Mesothelial cell of epicardium (in vitro differentiated cells): ENCODE data around the gene ARSI. TPM values are rescaled to one million over a fixed set of nuclear protein-coding genes. Genes with fewer than 3 reads are reported as not detected.

Experiments used
- DNase-seq, 2 experiments: peaks; one replicate each; pipeline ENCODE4 v3.0.0; 2021; ENCODE audit warnings: low spot score in 2 of 2; ENCODE audit not compliant: unreplicated experiment in 2 of 2
- H3K27ac Mint-ChIP-seq: 2 replicates; pipeline ENCODE4 v1.8.0; 2021; ENCODE audit warnings: mixed read lengths
- H3K27me3 Mint-ChIP-seq: 2 replicates; pipeline ENCODE4 v1.8.0; 2021; ENCODE audit warnings: low read depth, mixed read lengths
- H3K36me3 Mint-ChIP-seq: 2 replicates; pipeline ENCODE4 v1.8.0; 2021; ENCODE audit warnings: mixed read lengths
- H3K4me1 Mint-ChIP-seq: 2 replicates; pipeline ENCODE4 v1.8.0; 2021; ENCODE audit warnings: mixed read lengths
- H3K4me3 Mint-ChIP-seq: 2 replicates; pipeline ENCODE4 v1.8.0; 2021; ENCODE audit warnings: mild to moderate bottlenecking, moderate library complexity, mixed read lengths
- H3K9me3 Mint-ChIP-seq: 2 replicates; pipeline ENCODE4 v1.8.0; 2021; ENCODE audit warnings: mixed read lengths
- total RNA-seq: library from RNA; stranded (reverse); gene quantifications from 3 replicates; pipeline ENCODE4 v1.2.1, GENCODE V29; 2021
- TF ChIP-seq, protein P1 (sequence below): fragments of 200-600 bp; sonication (generic); IDR thresholded peaks from one replicate; pipeline ENCODE4 v1.5.0; 2021; ENCODE audit warnings: antibody characterized with exemption; ENCODE audit not compliant: unreplicated experiment

The ARSI gene
- total RNA-seq, 1 donor from 2014 or later, result 18.8 TPM

DNA sequence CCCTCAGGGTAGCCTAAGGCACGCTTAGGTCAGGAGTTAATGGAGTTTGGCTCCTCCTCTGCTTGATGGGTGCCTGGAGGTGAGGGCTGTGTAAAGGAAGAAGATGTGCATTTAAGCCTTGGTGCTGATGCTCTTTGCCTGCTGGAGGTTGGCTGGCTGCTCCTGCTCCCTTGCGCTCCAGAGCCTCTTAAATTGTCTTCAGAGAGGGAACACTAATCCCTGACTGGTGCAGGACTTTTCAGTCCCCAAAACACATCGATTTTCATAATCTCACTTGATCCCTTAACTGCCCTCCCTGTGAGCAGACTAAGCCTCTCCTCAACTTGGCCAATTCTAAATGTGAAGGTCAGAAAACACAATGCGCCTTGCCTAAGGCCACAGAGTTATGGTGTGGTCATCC lies 38.6 kb upstream of the ARSI start:
- Mint-ChIP-seq H3K9me3 (no peaks in the 10 kb centered on the region), H3K27ac (no peak overlapping the region), H3K27me3 (no peaks in the 10 kb centered on the region), H3K4me3 (no peak overlapping the region), H3K36me3 (no peaks in the 10 kb centered on the region), H3K4me1 (peaks cover 11% of the 10 kb centered on the region)
- DNase-seq, result no peak
- TF ChIP-seq, protein P1, sequence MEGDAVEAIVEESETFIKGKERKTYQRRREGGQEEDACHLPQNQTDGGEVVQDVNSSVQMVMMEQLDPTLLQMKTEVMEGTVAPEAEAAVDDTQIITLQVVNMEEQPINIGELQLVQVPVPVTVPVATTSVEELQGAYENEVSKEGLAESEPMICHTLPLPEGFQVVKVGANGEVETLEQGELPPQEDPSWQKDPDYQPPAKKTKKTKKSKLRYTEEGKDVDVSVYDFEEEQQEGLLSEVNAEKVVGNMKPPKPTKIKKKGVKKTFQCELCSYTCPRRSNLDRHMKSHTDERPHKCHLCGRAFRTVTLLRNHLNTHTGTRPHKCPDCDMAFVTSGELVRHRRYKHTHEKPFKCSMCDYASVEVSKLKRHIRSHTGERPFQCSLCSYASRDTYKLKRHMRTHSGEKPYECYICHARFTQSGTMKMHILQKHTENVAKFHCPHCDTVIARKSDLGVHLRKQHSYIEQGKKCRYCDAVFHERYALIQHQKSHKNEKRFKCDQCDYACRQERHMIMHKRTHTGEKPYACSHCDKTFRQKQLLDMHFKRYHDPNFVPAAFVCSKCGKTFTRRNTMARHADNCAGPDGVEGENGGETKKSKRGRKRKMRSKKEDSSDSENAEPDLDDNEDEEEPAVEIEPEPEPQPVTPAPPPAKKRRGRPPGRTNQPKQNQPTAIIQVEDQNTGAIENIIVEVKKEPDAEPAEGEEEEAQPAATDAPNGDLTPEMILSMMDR, result no peak

DNA sequence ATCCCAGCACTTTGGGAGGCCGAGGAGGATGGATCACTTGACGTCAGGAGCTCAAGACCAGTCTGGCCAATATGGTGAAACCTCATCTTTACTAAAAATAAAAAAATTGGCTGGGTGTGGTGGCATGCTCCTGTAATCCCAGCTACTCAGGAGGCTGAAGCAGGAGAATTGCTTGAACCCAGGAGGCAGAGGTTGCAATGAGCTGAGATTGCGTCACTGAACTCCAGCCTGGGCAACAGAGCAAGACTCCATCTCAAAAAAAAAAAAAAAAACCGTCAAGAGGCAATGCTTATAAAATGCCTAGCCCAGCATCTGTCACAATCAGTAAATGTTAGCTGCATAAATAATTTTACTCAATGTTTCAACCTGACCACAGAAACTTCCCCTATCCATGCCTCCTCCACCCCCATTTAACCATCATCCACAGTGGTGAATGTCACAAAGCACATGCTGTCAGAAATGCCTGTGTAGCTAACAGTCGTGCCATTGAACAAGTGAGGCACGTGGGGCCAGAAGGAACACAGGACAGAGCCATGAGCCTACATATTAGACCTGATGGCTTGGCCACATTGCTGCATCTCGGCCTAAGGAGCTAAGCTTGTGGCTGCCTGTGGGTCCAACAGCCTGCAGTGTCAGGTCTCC lies 38.0 kb upstream of the ARSI start:
- DNase-seq, result no peak
- H3K36me3 Mint-ChIP-seq, result no peaks in the 10 kb centered on the region
- no peak overlapping the region for H3K27ac Mint-ChIP-seq
- H3K27me3 Mint-ChIP-seq, result no peaks in the 10 kb centered on the region
- H3K4me3 Mint-ChIP-seq, result no peak overlapping the region
- peaks cover 10% of the 10 kb centered on the region for H3K4me1 Mint-ChIP-seq
- H3K9me3 Mint-ChIP-seq, result no peaks in the 10 kb centered on the region
- TF ChIP-seq, protein P1, result no peak

DNA sequence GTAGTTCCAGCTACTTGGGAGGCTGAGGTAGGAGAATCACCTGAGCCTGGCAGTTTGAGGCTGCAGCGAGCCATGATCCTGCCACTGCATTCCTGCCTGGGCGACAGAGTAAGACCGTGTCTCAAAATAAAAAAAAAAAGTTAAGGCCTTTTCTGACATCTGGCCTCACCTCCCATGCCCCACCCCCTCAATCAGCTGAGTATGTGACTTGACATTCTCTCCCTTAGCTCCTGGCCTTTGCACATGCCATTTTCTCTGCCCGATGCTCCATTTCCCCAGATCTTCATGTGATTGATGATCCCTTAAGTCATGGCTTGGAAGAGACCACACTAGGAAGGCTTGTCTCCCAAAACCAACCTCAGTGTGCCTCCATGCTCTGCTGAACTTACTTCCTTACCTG lies 37.1 kb upstream of the ARSI start:
- Mint-ChIP-seq H3K36me3 (no peaks in the 10 kb centered on the region), H3K4me3 (no peak overlapping the region), H3K9me3 (no peaks in the 10 kb centered on the region), H3K27ac (no peak overlapping the region), H3K4me1 (peaks cover 10% of the 10 kb centered on the region), H3K27me3 (no peaks in the 10 kb centered on the region)
- no peak for DNase-seq
- TF ChIP-seq, protein P1, result no peak

DNA sequence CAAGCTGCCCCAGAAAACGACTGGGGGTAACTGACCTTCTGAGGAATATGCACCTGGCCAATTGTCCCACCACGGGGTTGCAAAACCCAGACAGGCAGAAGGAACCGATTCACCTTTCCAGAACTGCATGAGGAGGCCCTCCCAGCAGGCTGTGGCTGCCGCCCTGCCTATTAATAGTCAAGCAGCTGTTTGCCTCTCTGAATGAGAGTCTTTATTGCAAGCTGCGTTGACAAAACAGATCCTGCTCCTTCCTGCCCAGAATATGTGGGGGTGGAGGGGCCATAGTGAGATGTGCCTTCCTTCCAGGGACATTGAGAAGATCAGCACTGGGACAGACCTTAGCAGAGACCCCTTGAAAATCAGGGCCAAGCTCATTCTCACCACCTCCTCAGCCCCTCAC lies 36.5 kb upstream of the ARSI start:
- Mint-ChIP-seq H3K27me3 (no peaks in the 10 kb centered on the region), H3K4me3 (no peak overlapping the region), H3K9me3 (no peaks in the 10 kb centered on the region), H3K27ac (no peak overlapping the region), H3K36me3 (no peaks in the 10 kb centered on the region), H3K4me1 (peaks cover 6% of the 10 kb centered on the region)
- DNase-seq, result no peak
- TF ChIP-seq, protein P1, result no peak

DNA sequence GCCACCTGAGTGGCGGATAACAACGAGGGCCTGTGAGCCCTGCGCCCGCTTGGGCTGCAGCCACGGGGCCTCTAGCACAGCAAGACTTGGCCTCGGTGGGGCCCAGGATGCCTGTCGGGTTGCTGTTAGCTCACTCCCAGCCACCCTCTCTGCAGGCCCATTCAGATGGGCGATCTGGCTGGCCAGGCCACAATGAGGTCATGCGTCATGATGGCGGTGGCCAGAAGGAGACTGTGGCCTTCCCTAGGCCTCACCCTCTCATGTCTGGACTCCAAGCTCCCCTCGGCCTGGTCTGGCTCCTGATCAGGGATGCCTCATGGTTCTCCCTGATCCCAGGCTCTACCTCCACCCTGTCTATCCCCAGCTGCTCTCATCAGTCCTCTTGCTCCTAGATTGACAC lies 35.8 kb upstream of the ARSI start:
- no peaks in the 10 kb centered on the region for H3K36me3 Mint-ChIP-seq
- no peak overlapping the region for H3K27ac Mint-ChIP-seq
- no peak for DNase-seq
- TF ChIP-seq, protein P1, result no peak
- H3K9me3 Mint-ChIP-seq, result no peaks in the 10 kb centered on the region
- no peak overlapping the region for H3K4me3 Mint-ChIP-seq
- H3K27me3 Mint-ChIP-seq, result no peaks in the 10 kb centered on the region
- H3K4me1 Mint-ChIP-seq, result peaks cover 6% of the 10 kb centered on the region

DNA sequence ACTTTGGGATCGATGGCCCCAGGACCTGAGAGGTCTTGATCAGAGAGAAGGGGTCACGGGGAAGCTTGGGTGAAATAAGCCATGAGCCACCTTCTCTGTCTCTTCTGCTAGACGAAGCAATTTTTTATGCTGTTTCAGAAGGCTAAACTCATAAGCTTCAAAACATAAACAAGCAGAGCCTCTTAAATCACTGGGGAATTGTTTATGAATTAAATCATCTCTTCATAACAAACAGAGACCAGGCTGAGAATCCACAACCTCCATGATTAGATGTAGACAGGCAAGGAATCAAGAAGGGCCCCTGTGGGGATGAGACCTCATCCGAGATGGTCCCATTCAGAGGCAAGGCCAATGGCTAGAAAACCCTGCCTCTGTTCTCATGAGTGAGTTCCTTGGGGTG lies 33.1 kb upstream of the ARSI start:
- Mint-ChIP-seq H3K27ac (no peak overlapping the region), H3K4me3 (no peak overlapping the region), H3K9me3 (no peaks in the 10 kb centered on the region), H3K36me3 (no peaks in the 10 kb centered on the region), H3K27me3 (no peaks in the 10 kb centered on the region), H3K4me1 (peaks cover 6% of the 10 kb centered on the region)
- no peak for DNase-seq
- TF ChIP-seq, protein P1, result no peak
